ENCODE data around the gene CTNNA3. TPM values are rescaled to one million over a fixed set of nuclear protein-coding genes. Genes with fewer than 3 reads are reported as not detected.

CTNNA3 gene
- total and polyA plus RNA-seq, 7 donors: under 0.01 to 4.6 (median 2.4) TPM; not detected in 1

GRCh38 chr10:65968437-65968836 is 1727.6 kb downstream of the CTNNA3 start:
- 75 to 88% methylated on average over 1 of the region's 1 CpG for WGBS, 2 donors
- intact Hi-C loops (cut with DNase I): no loop called here
- Histone ChIP-seq H3K9me3 (no peaks in the 10 kb centered on the region), H3K4me3 (no peak overlapping the region), H3K4me1 (no peaks in the 10 kb centered on the region), H3K27ac (no peak overlapping the region), H3K27me3 (no peaks in the 10 kb centered on the region), H3K36me3 (no peaks in the 10 kb centered on the region)
- TF ChIP-seq, protein P1, sequence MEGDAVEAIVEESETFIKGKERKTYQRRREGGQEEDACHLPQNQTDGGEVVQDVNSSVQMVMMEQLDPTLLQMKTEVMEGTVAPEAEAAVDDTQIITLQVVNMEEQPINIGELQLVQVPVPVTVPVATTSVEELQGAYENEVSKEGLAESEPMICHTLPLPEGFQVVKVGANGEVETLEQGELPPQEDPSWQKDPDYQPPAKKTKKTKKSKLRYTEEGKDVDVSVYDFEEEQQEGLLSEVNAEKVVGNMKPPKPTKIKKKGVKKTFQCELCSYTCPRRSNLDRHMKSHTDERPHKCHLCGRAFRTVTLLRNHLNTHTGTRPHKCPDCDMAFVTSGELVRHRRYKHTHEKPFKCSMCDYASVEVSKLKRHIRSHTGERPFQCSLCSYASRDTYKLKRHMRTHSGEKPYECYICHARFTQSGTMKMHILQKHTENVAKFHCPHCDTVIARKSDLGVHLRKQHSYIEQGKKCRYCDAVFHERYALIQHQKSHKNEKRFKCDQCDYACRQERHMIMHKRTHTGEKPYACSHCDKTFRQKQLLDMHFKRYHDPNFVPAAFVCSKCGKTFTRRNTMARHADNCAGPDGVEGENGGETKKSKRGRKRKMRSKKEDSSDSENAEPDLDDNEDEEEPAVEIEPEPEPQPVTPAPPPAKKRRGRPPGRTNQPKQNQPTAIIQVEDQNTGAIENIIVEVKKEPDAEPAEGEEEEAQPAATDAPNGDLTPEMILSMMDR (IDR thresholded peaks at IDR 0.05): no peak
- TF ChIP-seq POLR2A (IDR thresholded peaks at IDR 0.05): no peak
- TF ChIP-seq POLR2AphosphoS5 (IDR thresholded peaks at IDR 0.05): no peak
- no peak for TF ChIP-seq EP300 (IDR thresholded peaks at IDR 0.05)
- DNase-seq: no peak

GRCh38 chr10:65964205-65964604 is 1731.8 kb downstream of the CTNNA3 start:
- Histone ChIP-seq H3K4me1 (no peaks in the 10 kb centered on the region), H3K9me3 (peaks cover 0 to 3% (median 0%) of the 10 kb centered on the region in 4 donors), H3K4me3 (no peak overlapping the region), H3K27ac (no peak overlapping the region), H3K36me3 (no peaks in the 10 kb centered on the region), H3K27me3 (no peaks in the 10 kb centered on the region)
- intact Hi-C loops (cut with DNase I): no loop called here
- DNase-seq: no peak
- 74 to 77% methylated on average over 1 of the region's 1 CpG for WGBS, 2 donors
- TF ChIP-seq, protein P1 (IDR thresholded peaks at IDR 0.05): no peak
- TF ChIP-seq POLR2AphosphoS5 (IDR thresholded peaks at IDR 0.05) (no peak), EP300 (IDR thresholded peaks at IDR 0.05) (no peak), POLR2A (IDR thresholded peaks at IDR 0.05) (no peak)

GRCh38 chr10:65952086-65952485 is 1743.9 kb downstream of the CTNNA3 start:
- H3K4me3 ChIP-seq: no peak overlapping the region
- no peak for DNase-seq
- TF ChIP-seq, protein P1 (IDR thresholded peaks at IDR 0.05): no peak
- no peak for TF ChIP-seq POLR2AphosphoS5 (IDR thresholded peaks at IDR 0.05)
- no peak for TF ChIP-seq POLR2A (IDR thresholded peaks at IDR 0.05)
- TF ChIP-seq EP300 (IDR thresholded peaks at IDR 0.05): no peak
- H3K27ac ChIP-seq: no peak overlapping the region
- no peaks in the 10 kb centered on the region for H3K27me3 ChIP-seq
- H3K36me3 ChIP-seq: no peaks in the 10 kb centered on the region
- no peaks in the 10 kb centered on the region for H3K9me3 ChIP-seq
- intact Hi-C loops (cut with DNase I): no loop called here
- H3K4me1 ChIP-seq: no peaks in the 10 kb centered on the region

GRCh38 chr10:65950075-65950474 is 1745.9 kb downstream of the CTNNA3 start:
- no peak for TF ChIP-seq EP300 (IDR thresholded peaks at IDR 0.05)
- TF ChIP-seq POLR2AphosphoS5 (IDR thresholded peaks at IDR 0.05): no peak
- TF ChIP-seq, protein P1 (IDR thresholded peaks at IDR 0.05): no peak
- TF ChIP-seq POLR2A (IDR thresholded peaks at IDR 0.05): no peak
- H3K4me3 ChIP-seq: no peak overlapping the region
- no peaks in the 10 kb centered on the region for H3K36me3 ChIP-seq
- intact Hi-C loops (cut with DNase I): no loop called here
- no peaks in the 10 kb centered on the region for H3K27me3 ChIP-seq
- WGBS, 2 donors: 46 to 59% methylated on average over 2 of the region's 2 CpGs
- H3K27ac ChIP-seq: no peak overlapping the region
- H3K4me1 ChIP-seq: no peaks in the 10 kb centered on the region
- DNase-seq: no peak
- H3K9me3 ChIP-seq: no peaks in the 10 kb centered on the region

GRCh38 chr10:65949526-65949925 is 1746.5 kb downstream of the CTNNA3 start:
- Histone ChIP-seq H3K27ac (no peak overlapping the region), H3K27me3 (no peaks in the 10 kb centered on the region), H3K9me3 (no peaks in the 10 kb centered on the region), H3K36me3 (no peaks in the 10 kb centered on the region), H3K4me1 (no peaks in the 10 kb centered on the region), H3K4me3 (no peak overlapping the region)
- intact Hi-C loops (cut with DNase I): no loop called here
- WGBS, 2 donors: 62 to 78% methylated on average over 2 of the region's 2 CpGs
- no peak for TF ChIP-seq EP300 (IDR thresholded peaks at IDR 0.05)
- no peak for TF ChIP-seq POLR2A (IDR thresholded peaks at IDR 0.05)
- TF ChIP-seq POLR2AphosphoS5 (IDR thresholded peaks at IDR 0.05): no peak
- TF ChIP-seq, protein P1 (IDR thresholded peaks at IDR 0.05): no peak
- no peak for DNase-seq
